IMR-90 (cell line): ENCODE data around the gene MAGEA3. TPM values are rescaled to one million over a fixed set of nuclear protein-coding genes. Genes with fewer than 3 reads are reported as not detected.

Experiments
- ATAC-seq: fragments of 200-7000 bp; cut with Tn5 transposase; 2 replicates; pipeline ENCODE4 v1.9.1; 2020; ENCODE audit warnings: low read depth, mild to moderate bottlenecking, moderate library complexity
- BruUV-seq: library from RNA; stranded (reverse); fragments of 400-500 nt; replicated peaks from 2 replicates; lab custom pipeline; 2021; lab: Mats Ljungman, UMichigan
- CTCF ChIA-PET: fragments of 300-600 bp; formaldehyde crosslinking; extraction: SDS; loops from one replicate; lab custom pipeline; 2021; ENCODE audit warnings: antibody characterized with exemption; lab: Yijun Ruan, JAX
- POLR2A ChIA-PET: fragments of 300-600 bp; sonication (Branson Sonifier 250); formaldehyde crosslinking; loops from one replicate; lab custom pipeline; 2022; ENCODE audit warnings: antibody characterized with exemption; ENCODE audit not compliant: unreplicated experiment; lab: Charles Lee
- DNase-seq: peaks from one replicate; pipeline ENCODE4 v3.0.0; 2013
- H2AFZ ChIP-seq: replicated peaks from 2 replicates; pipeline ENCODE3; 2013; ENCODE audit warnings: low read length, mild to moderate bottlenecking; ENCODE audit not compliant: poor library complexity
- H2AK5ac ChIP-seq: 2 replicates; pipeline ENCODE4 v1.6.1; 2013; ENCODE audit warnings: low read depth, low read length, inconsistent platforms
- H2AK9ac ChIP-seq: replicated peaks from 2 replicates; pipeline ENCODE3; 2013; ENCODE audit warnings: mild to moderate bottlenecking, low read depth, low read length, moderate library complexity; ENCODE audit not compliant: poor library complexity
- H2BK120ac ChIP-seq: 2 replicates; pipeline ENCODE4 v1.6.1; 2013; ENCODE audit warnings: low read depth, low read length, inconsistent platforms
- H2BK15ac ChIP-seq: 3 replicates; pipeline ENCODE4 v1.6.1; 2013; ENCODE audit warnings: low read depth, low read length, inconsistent platforms
- H2BK20ac ChIP-seq: 2 replicates; pipeline ENCODE4 v1.6.1; 2013; ENCODE audit warnings: low read depth, mild to moderate bottlenecking, inconsistent platforms, low read length, moderate library complexity
- H2BK5ac ChIP-seq: 2 replicates; pipeline ENCODE4 v1.6.1; 2013; ENCODE audit warnings: mild to moderate bottlenecking, low read depth, low read length, inconsistent platforms; ENCODE audit not compliant: poor library complexity, severe bottlenecking
- H3K14ac ChIP-seq: replicated peaks from 2 replicates; pipeline ENCODE4 v1.6.1; 2013; ENCODE audit warnings: low read depth, low read length, inconsistent platforms
- H3K18ac ChIP-seq: 2 replicates; pipeline ENCODE4 v1.6.1; 2013; ENCODE audit warnings: low read depth, low read length, control low read depth
- H3K23ac ChIP-seq: 2 replicates; pipeline ENCODE4 v1.6.1; 2013; ENCODE audit warnings: low read depth, low read length, inconsistent platforms
- H3K27ac ChIP-seq: 2 replicates; pipeline ENCODE4 v1.5.1; 2013; ENCODE audit warnings: mild to moderate bottlenecking, control low read depth, low read length; ENCODE audit not compliant: insufficient read depth
- H3K27me3 ChIP-seq: 2 replicates; pipeline ENCODE4 v1.6.1; 2013; ENCODE audit warnings: low read length; ENCODE audit not compliant: control insufficient read depth, insufficient read depth
- H3K36me3 ChIP-seq: 2 replicates; pipeline ENCODE4 v1.6.1; 2013; ENCODE audit warnings: low read length, mixed read lengths; ENCODE audit not compliant: control insufficient read depth, insufficient read depth
- H3K4ac ChIP-seq: 2 replicates; pipeline ENCODE4 v1.6.1; 2013; ENCODE audit warnings: low read depth, low read length, inconsistent platforms
- H3K4me1 ChIP-seq: 2 replicates; pipeline ENCODE4 v1.6.1; 2013; ENCODE audit warnings: low read length, mixed read lengths; ENCODE audit not compliant: control insufficient read depth, insufficient read depth
- H3K4me2 ChIP-seq: 2 replicates; pipeline ENCODE4 v1.6.1; 2013; ENCODE audit warnings: low read depth, mild to moderate bottlenecking, control low read depth, low read length, moderate library complexity
- H3K4me3 ChIP-seq: 2 replicates; pipeline ENCODE4 v1.5.1; 2013; ENCODE audit warnings: low read depth, mild to moderate bottlenecking, control low read depth, low read length, moderate library complexity; ENCODE audit not compliant: insufficient read depth
- H3K56ac ChIP-seq: 2 replicates; pipeline ENCODE4 v1.6.1; 2013; ENCODE audit warnings: low read length, inconsistent platforms; ENCODE audit not compliant: insufficient read depth; ENCODE audit errors: extremely low read depth
- H3K79me1 ChIP-seq, 2 experiments: 2 replicates each; pipeline ENCODE4 v1.6.1; 2013; ENCODE audit warnings: low read length in 2 of 2, inconsistent platforms in 1 of 2, low read depth in 1 of 2
- H3K9ac ChIP-seq: 2 replicates; pipeline ENCODE4 v1.6.1; 2013; ENCODE audit warnings: low read depth, low read length, control low read depth
- H3K9me1 ChIP-seq: 2 replicates; pipeline ENCODE4 v1.6.1; 2013; ENCODE audit warnings: low read length, inconsistent platforms; ENCODE audit not compliant: insufficient read depth
- H3K9me3 ChIP-seq: 2 replicates; pipeline ENCODE4 v1.6.1; 2013; ENCODE audit warnings: low read length; ENCODE audit not compliant: control insufficient read depth, insufficient read depth
- H4K20me1 ChIP-seq: 2 replicates; pipeline ENCODE4 v1.6.1; 2013; ENCODE audit warnings: low read length, inconsistent platforms; ENCODE audit not compliant: insufficient read depth
- H4K5ac ChIP-seq: 2 replicates; pipeline ENCODE4 v1.6.1; 2013; ENCODE audit warnings: mild to moderate bottlenecking, low read depth, low read length, control low read depth
- H4K8ac ChIP-seq, 2 experiments: 2 replicates each; pipeline ENCODE4 v1.6.1; 2013; ENCODE audit warnings: low read depth in 2 of 2, low read length in 2 of 2, control low read depth in 1 of 2, inconsistent platforms in 1 of 2
- H4K91ac ChIP-seq: 2 replicates; pipeline ENCODE4 v1.6.1; 2013; ENCODE audit warnings: low read depth, low read length, inconsistent platforms; ENCODE audit not compliant: insufficient read depth
- BHLHE40 ChIP-seq: fragments of 150-350 bp; IDR thresholded peaks from 2 replicates; pipeline ENCODE4 v1.6.1; 2016; ENCODE audit warnings: mild to moderate bottlenecking, low read depth, low read length
- CHD1 ChIP-seq: IDR thresholded peaks from 2 replicates; pipeline ENCODE4 v1.6.1; 2012; ENCODE audit warnings: low read depth, low read length, improper control_type of control experiment
- FOS ChIP-seq: fragments of 150-350 bp; IDR thresholded peaks from 2 replicates; pipeline ENCODE4 v1.6.1; 2016; ENCODE audit warnings: low read depth, low read length
- MAFK ChIP-seq: IDR thresholded peaks from 2 replicates; pipeline ENCODE4 v1.6.1; 2012; ENCODE audit warnings: low read depth, low read length, improper control_type of control experiment
- MAZ ChIP-seq: IDR thresholded peaks from 2 replicates; pipeline ENCODE4 v1.6.1; 2012; ENCODE audit warnings: low read depth, mild to moderate bottlenecking, low read length, improper control_type of control experiment, moderate library complexity, borderline replicate concordance
- NFE2L2 ChIP-seq: fragments of 150-350 bp; IDR thresholded peaks from 2 replicates; pipeline ENCODE4 v1.6.1; 2016; ENCODE audit warnings: low read depth, mild to moderate bottlenecking, low read length
- RAD21 ChIP-seq: IDR thresholded peaks from 2 replicates; pipeline ENCODE4 v1.6.1; 2012; ENCODE audit warnings: low read length, improper control_type of control experiment
- RFX5 ChIP-seq: IDR thresholded peaks from 2 replicates; pipeline ENCODE4 v1.8.0; 2012; ENCODE audit warnings: low read depth, mild to moderate bottlenecking, low read length, moderate library complexity
- SMC3 ChIP-seq: fragments of 150-350 bp; IDR thresholded peaks from 2 replicates; pipeline ENCODE4 v1.6.1; 2016; ENCODE audit warnings: low read depth, mild to moderate bottlenecking, antibody characterized with exemption, low read length, moderate library complexity
- WGBS, 2 experiments: methylation state at CpG; one replicate each; pipeline versions ENCODE4 v1.1.5 to v1.1.7; 2013; ENCODE audit warnings: missing lambda C conversion rate in 2 of 2; ENCODE audit not compliant: insufficient read length in 1 of 2; ENCODE audit errors: extremely low coverage in 2 of 2; 5-methylcytosine and 5-hydroxymethylcytosine counted together
- dilution Hi-C: fragments of 300-500 bp; cut with HindIII; formaldehyde crosslinking; loops from one replicate; pipeline ENCODE4 v1.14.3; 2018; ENCODE audit warnings: low sequenced_read_pairs; ENCODE audit not compliant: unreplicated experiment
- in situ Hi-C: fragments of 300-500 bp; cut with MboI; formaldehyde crosslinking; loops from 3 replicates; pipeline ENCODE4 v1.14.3; 2019; ENCODE audit warnings: low sequenced_read_pairs, inconsistent platforms, mixed read lengths
- intact Hi-C: fragments of 100-400 bp; cut with micrococcal nuclease; formaldehyde crosslinking; loops from 2 replicates; pipeline ENCODE4 v1.10.0; 2022
- polyA plus RNA-seq, 3 experiments: library from polyadenylated mRNA; depleted of rRNA; stranded (reverse); fragments of >200 nt; gene quantifications; 2 replicates each; pipeline ENCODE4 v1.2.3, GENCODE V29; 2012; ENCODE audit warnings: low replicate concordance in 1 of 3
- total RNA-seq: library from RNA; depleted of rRNA; stranded (reverse); fragments of >200 nt; gene quantifications from 2 replicates; pipeline ENCODE4 v1.2.3, GENCODE V29; 2012
- TF ChIP-seq, protein P1 (sequence below): fragments of 150-350 bp; IDR thresholded peaks from 2 replicates; pipeline ENCODE4 v1.6.1; 2016; ENCODE audit warnings: low read depth, mild to moderate bottlenecking, low read length, moderate library complexity, borderline replicate concordance
- TF ChIP-seq, protein P2 (sequence below): fragments of 150-350 bp; IDR thresholded peaks from 2 replicates; pipeline ENCODE4 v1.6.1; 2017; ENCODE audit warnings: mild to moderate bottlenecking, antibody characterized with exemption, low read length, low read depth

Gene MAGEA3
- total and polyA plus RNA-seq, 2 of the 4 experiments (the other 2 are of a cell fraction), result not detected

DNA sequence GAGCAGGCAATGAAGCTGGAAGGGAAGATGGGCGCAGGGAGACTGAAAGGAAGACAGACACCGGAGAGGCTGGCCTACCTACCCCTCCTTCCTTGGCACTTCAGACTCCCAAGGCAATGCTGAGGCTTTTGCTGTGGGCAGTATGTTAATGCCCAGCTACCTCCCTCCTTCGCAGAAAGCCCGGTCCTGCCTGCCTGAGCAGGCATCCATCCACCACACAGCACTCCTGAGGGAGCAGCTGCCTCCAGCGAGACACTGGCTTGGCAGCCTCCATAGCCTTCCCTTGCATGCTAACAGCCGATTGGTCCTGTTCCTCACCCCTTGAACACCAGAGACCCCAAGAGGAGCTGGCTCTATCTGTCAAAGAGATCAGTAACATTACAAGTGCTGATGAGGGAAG, 46.5 kb upstream of the MAGEA3 start:
- no peak for DNase-seq

More for the DNA sequence above, 46.5 kb upstream of the MAGEA3 start:
- 50% methylated on average over 2 of the region's 6 CpGs; no CpG with 5 or more reads in 1 of the 2 experiments for WGBS, 2 experiments
- Histone ChIP-seq H4K8ac (no peak overlapping the region), H2AK9ac (no peak overlapping the region), H3K4ac (no peak overlapping the region), H2BK20ac (no peak overlapping the region), H4K5ac (no peak overlapping the region), H3K4me3 (no peak overlapping the region), H4K20me1 (no peaks in the 10 kb centered on the region), H2AK5ac (no peak overlapping the region), H4K91ac (no peak overlapping the region), H3K9me1 (no peaks in the 10 kb centered on the region), H3K23ac (no peak overlapping the region), H3K9me3 (peaks cover 4% of the 10 kb centered on the region; the same call in 1 of the 2 replicates), H3K4me1 (no peaks in the 10 kb centered on the region), H3K14ac (no peak overlapping the region), H3K79me1 (no peaks in the 10 kb centered on the region), H2BK120ac (no peak overlapping the region), H3K27ac (no peak overlapping the region), H3K18ac (no peak overlapping the region), H3K36me3 (no peaks in the 10 kb centered on the region), H3K9ac (no peak overlapping the region), H3K56ac (no peak overlapping the region), H3K4me2 (no peak overlapping the region), H2BK15ac (no peak overlapping the region), H2BK5ac (no peak overlapping the region), H2AFZ (no peak overlapping the region), H3K27me3 (no peaks in the 10 kb centered on the region)
- POLR2A ChIA-PET, result no interaction called here
- BruUV-seq, result no TSS peak
- ATAC-seq, result no peak
- TF ChIP-seq NFE2L2, result no peak
- TF ChIP-seq RAD21, result no peak
- TF ChIP-seq, protein P1, sequence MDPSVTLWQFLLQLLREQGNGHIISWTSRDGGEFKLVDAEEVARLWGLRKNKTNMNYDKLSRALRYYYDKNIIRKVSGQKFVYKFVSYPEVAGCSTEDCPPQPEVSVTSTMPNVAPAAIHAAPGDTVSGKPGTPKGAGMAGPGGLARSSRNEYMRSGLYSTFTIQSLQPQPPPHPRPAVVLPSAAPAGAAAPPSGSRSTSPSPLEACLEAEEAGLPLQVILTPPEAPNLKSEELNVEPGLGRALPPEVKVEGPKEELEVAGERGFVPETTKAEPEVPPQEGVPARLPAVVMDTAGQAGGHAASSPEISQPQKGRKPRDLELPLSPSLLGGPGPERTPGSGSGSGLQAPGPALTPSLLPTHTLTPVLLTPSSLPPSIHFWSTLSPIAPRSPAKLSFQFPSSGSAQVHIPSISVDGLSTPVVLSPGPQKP, result no peak
- TF ChIP-seq FOS, result no peak
- no peak for TF ChIP-seq RFX5
- no peak for TF ChIP-seq CHD1
- TF ChIP-seq MAZ, result no peak
- no peak for TF ChIP-seq MAFK
- TF ChIP-seq BHLHE40, result no peak
- no peak for TF ChIP-seq SMC3
- TF ChIP-seq, protein P2, sequence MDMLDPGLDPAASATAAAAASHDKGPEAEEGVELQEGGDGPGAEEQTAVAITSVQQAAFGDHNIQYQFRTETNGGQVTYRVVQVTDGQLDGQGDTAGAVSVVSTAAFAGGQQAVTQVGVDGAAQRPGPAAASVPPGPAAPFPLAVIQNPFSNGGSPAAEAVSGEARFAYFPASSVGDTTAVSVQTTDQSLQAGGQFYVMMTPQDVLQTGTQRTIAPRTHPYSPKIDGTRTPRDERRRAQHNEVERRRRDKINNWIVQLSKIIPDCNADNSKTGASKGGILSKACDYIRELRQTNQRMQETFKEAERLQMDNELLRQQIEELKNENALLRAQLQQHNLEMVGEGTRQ, result no peak
- intact Hi-C loops, result no loop called here
- dilution Hi-C loops, result no loop called here
- in situ Hi-C loops, result no loop called here
- CTCF ChIA-PET, result no interaction called here
